ENCODE measurements around the gene ZNF672. TPM values are rescaled to one million over a fixed set of nuclear protein-coding genes. Genes with fewer than 3 reads are reported as not detected.

ZNF672 gene
- total RNA-seq, 2 experiments from 2014 or later, result 48.4 to 54.5 TPM

- peak; percentile 98 for DNase-seq
- H3K4me1 Mint-ChIP-seq (ENCODE audit: low read depth), result peaks cover 36% of the 10 kb centered on the region
- H3K27me3 Mint-ChIP-seq (ENCODE audit: low read depth), result peaks cover 6% of the 10 kb centered on the region
- CTCF ChIA-PET, result interaction anchor here (0.8 to 4.9 kb wide), 14 partner anchors 9 to 236 kb away, joined by 3 to 33 read pairs (median 5); partner anchors contain the start of genes PGBD2, SH3BP5L and ZNF672
- peak; percentile 87 for ATAC-seq
- H3K36me3 Mint-ChIP-seq (ENCODE audit: low read depth), result peaks cover 37% of the 10 kb centered on the region
- H3K27ac Mint-ChIP-seq, result peak within 1 kb of the TSS; percentile 97
- H3K4me3 Mint-ChIP-seq, result peak within 1 kb of the TSS; percentile 92
- H3K9me3 Mint-ChIP-seq (ENCODE audit: insufficient read depth), result no peaks in the 10 kb centered on the region
- POLR2A ChIA-PET, result interaction anchor here (1.1 to 2.9 kb wide), 6 partner anchors 9 to 67 kb away, joined by 3 to 43 read pairs (median 4); partner anchors contain the start of genes SH3BP5L and ZNF672
These were observed 21.2 kb downstream of the ZNF672 start, which contains the start of gene ZNF692 for GRCh38 chr1:248858891-248859889. Gene ZNF692, minus strand, starts transcription at chr1:248859085. Its CDS starts 776 bp downstream, at chr1:248858309.

GRCh38 chr1:248860007-248860406, 22.0 kb downstream of the ZNF672 start:
- ChIA-PET CTCF (interaction anchor here (1.2 to 4.9 kb wide), 8 partner anchors 13 to 46 kb away, joined by 3 to 33 read pairs (median 11); partner anchors contain the start of genes PGBD2, SH3BP5L and ZNF672), POLR2A (interaction anchor here (2.5 to 2.9 kb wide), 2 partner anchors 22 to 34 kb away, joined by 17 to 43 read pairs; partner anchors contain the start of genes SH3BP5L and ZNF672)
- Mint-ChIP-seq H3K4me3 (peak overlapping the region; percentile 92), H3K27me3 (ENCODE audit: low read depth) (peaks cover 6% of the 10 kb centered on the region), H3K9me3 (ENCODE audit: insufficient read depth) (no peaks in the 10 kb centered on the region), H3K36me3 (ENCODE audit: low read depth) (peaks cover 29% of the 10 kb centered on the region), H3K4me1 (ENCODE audit: low read depth) (peaks cover 37% of the 10 kb centered on the region), H3K27ac (peak overlapping the region; percentile 97)
- ATAC-seq (no peak), DNase-seq (no peak)

GRCh38 chr1:248861616-248862015, 23.6 kb downstream of the ZNF672 start:
- H3K36me3 Mint-ChIP-seq (ENCODE audit: low read depth), result peaks cover 15% of the 10 kb centered on the region
- no peak overlapping the region for H3K27ac Mint-ChIP-seq
- ChIA-PET CTCF (interaction anchor here (0.9 to 4.9 kb wide), 5 partner anchors 11 to 28 kb away, joined by 4 to 28 read pairs (median 7); no protein-coding TSS in a partner anchor), POLR2A (interaction anchor here (0.7 to 3.6 kb wide), 2 partner anchors 12 to 42 kb away, joined by 3 to 18 read pairs; no protein-coding TSS in a partner anchor)
- DNase-seq (no peak), ATAC-seq (no peak)
- no peaks in the 10 kb centered on the region for H3K9me3 Mint-ChIP-seq (ENCODE audit: insufficient read depth)
- H3K27me3 Mint-ChIP-seq (ENCODE audit: low read depth), result peaks cover 6% of the 10 kb centered on the region
- peaks cover 37% of the 10 kb centered on the region for H3K4me1 Mint-ChIP-seq (ENCODE audit: low read depth)
- no peak overlapping the region for H3K4me3 Mint-ChIP-seq

GRCh38 chr1:248862695-248862997, 24.6 kb downstream of the ZNF672 start:
- ChIA-PET CTCF (interaction anchor here (1.4 kb wide), 1 partner anchor 23 kb away, joined by 4 read pairs; no protein-coding TSS in a partner anchor), POLR2A (interaction anchor here (0.8 to 3.6 kb wide), 6 partner anchors 11 to 37 kb away, joined by 3 to 18 read pairs (median 4); partner anchors contain the start of genes SH3BP5L and ZNF672)
- H3K27me3 Mint-ChIP-seq (ENCODE audit: low read depth), result peaks cover 6% of the 10 kb centered on the region
- ATAC-seq, result peak; percentile 15
- H3K4me3 Mint-ChIP-seq, result peak overlapping the region; percentile 84
- H3K36me3 Mint-ChIP-seq (ENCODE audit: low read depth), result peaks cover 9% of the 10 kb centered on the region
- no peak for DNase-seq
- peak overlapping the region; percentile 88 for H3K27ac Mint-ChIP-seq
- no peaks in the 10 kb centered on the region for H3K9me3 Mint-ChIP-seq (ENCODE audit: insufficient read depth)
- H3K4me1 Mint-ChIP-seq (ENCODE audit: low read depth), result peaks cover 34% of the 10 kb centered on the region

- CTCF ChIA-PET, result interaction anchor here (1.4 kb wide), 1 partner anchor 23 kb away, joined by 4 read pairs; no protein-coding TSS in a partner anchor
- Mint-ChIP-seq H3K4me3 (peak overlapping the region; percentile 84), H3K36me3 (ENCODE audit: low read depth) (peaks cover 9% of the 10 kb centered on the region), H3K9me3 (ENCODE audit: insufficient read depth) (no peaks in the 10 kb centered on the region), H3K27me3 (ENCODE audit: low read depth) (peaks cover 6% of the 10 kb centered on the region), H3K27ac (peak overlapping the region; percentile 88), H3K4me1 (ENCODE audit: low read depth) (peaks cover 33% of the 10 kb centered on the region)
- ATAC-seq (peak; percentile 75), DNase-seq (peak; percentile 86)
- POLR2A ChIA-PET, result interaction anchor here (0.8 to 3.6 kb wide), 6 partner anchors 10 to 37 kb away, joined by 3 to 18 read pairs (median 4); partner anchors contain the start of genes SH3BP5L and ZNF672
These were observed 25.2 kb downstream of the ZNF672 start for GRCh38 chr1:248862998-248863881.

GRCh38 chr1:248871837-248872401, 33.9 kb downstream of the ZNF672 start:
- ChIA-PET POLR2A (interaction anchor here (2.9 kb wide), 1 partner anchor 8 kb away, joined by 18 read pairs; no protein-coding TSS in a partner anchor), CTCF (interaction anchor here (1.5 to 2.0 kb wide), 2 partner anchors 10 to 12 kb away, joined by 3 to 19 read pairs; partner anchors contain the start of gene ZNF692)
- Mint-ChIP-seq H3K36me3 (ENCODE audit: low read depth) (peaks cover 8% of the 10 kb centered on the region), H3K4me3 (peak overlapping the region; percentile 6), H3K27me3 (ENCODE audit: low read depth) (peaks cover 8% of the 10 kb centered on the region), H3K27ac (no peak overlapping the region), H3K4me1 (ENCODE audit: low read depth) (peaks cover 22% of the 10 kb centered on the region), H3K9me3 (ENCODE audit: insufficient read depth) (no peaks in the 10 kb centered on the region)
- ATAC-seq, result no peak
- no peak for DNase-seq

GRCh38 chr1:248872752-248873408, 34.9 kb downstream of the ZNF672 start:
- peaks cover 22% of the 10 kb centered on the region for H3K4me1 Mint-ChIP-seq (ENCODE audit: low read depth)
- H3K27ac Mint-ChIP-seq, result peak overlapping the region; percentile 90
- H3K4me3 Mint-ChIP-seq, result peak overlapping the region; percentile 87
- H3K9me3 Mint-ChIP-seq (ENCODE audit: insufficient read depth), result no peaks in the 10 kb centered on the region
- peaks cover 10% of the 10 kb centered on the region for H3K27me3 Mint-ChIP-seq (ENCODE audit: low read depth)
- ChIA-PET POLR2A (interaction anchor here (0.6 to 2.9 kb wide), 3 partner anchors 9 to 35 kb away, joined by 3 to 18 read pairs (median 3); partner anchors contain the start of genes ZNF672 and ZNF692), CTCF (interaction anchor here (0.6 to 2.6 kb wide), 8 partner anchors 9 to 54 kb away, joined by 3 to 19 read pairs (median 5); partner anchors contain the start of genes SH3BP5L, ZNF672 and ZNF692)
- H3K36me3 Mint-ChIP-seq (ENCODE audit: low read depth), result peaks cover 8% of the 10 kb centered on the region
- ATAC-seq (peak; percentile 60), DNase-seq (peak; percentile 53)

- Mint-ChIP-seq H3K9me3 (ENCODE audit: insufficient read depth) (no peaks in the 10 kb centered on the region), H3K36me3 (ENCODE audit: low read depth) (peaks cover 8% of the 10 kb centered on the region), H3K4me3 (peak overlapping the region; percentile 87), H3K4me1 (ENCODE audit: low read depth) (peaks cover 22% of the 10 kb centered on the region), H3K27me3 (ENCODE audit: low read depth) (peaks cover 10% of the 10 kb centered on the region), H3K27ac (peak overlapping the region; percentile 90)
- ATAC-seq, result peak; percentile 86
- POLR2A ChIA-PET, result interaction anchor here (0.6 to 2.9 kb wide), 6 partner anchors 10 to 47 kb away, joined by 3 to 18 read pairs (median 4); partner anchors contain the start of genes SH3BP5L, ZNF672 and ZNF692
- peak; percentile 94 for DNase-seq
- CTCF ChIA-PET, result interaction anchor here (0.6 to 2.6 kb wide), 8 partner anchors 8 to 54 kb away, joined by 3 to 19 read pairs (median 5); partner anchors contain the start of genes SH3BP5L, ZNF672 and ZNF692
These were observed 35.5 kb downstream of the ZNF672 start for GRCh38 chr1:248873409-248873992.

GRCh38 chr1:248873993-248874533, 36.0 kb downstream of the ZNF672 start:
- peaks cover 15% of the 10 kb centered on the region for H3K27me3 Mint-ChIP-seq (ENCODE audit: low read depth)
- ATAC-seq (peak; percentile 63), DNase-seq (peak; percentile 86)
- H3K4me3 Mint-ChIP-seq, result peak overlapping the region; percentile 87
- H3K4me1 Mint-ChIP-seq (ENCODE audit: low read depth), result peaks cover 22% of the 10 kb centered on the region
- H3K27ac Mint-ChIP-seq, result peak overlapping the region; percentile 90
- H3K36me3 Mint-ChIP-seq (ENCODE audit: low read depth), result peaks cover 8% of the 10 kb centered on the region
- CTCF ChIA-PET, result interaction anchor here (0.6 to 2.6 kb wide), 6 partner anchors 14 to 53 kb away, joined by 3 to 19 read pairs (median 6); partner anchors contain the start of genes PGBD2, SH3BP5L and ZNF692
- POLR2A ChIA-PET, result interaction anchor here (1.2 to 2.9 kb wide), 5 partner anchors 11 to 48 kb away, joined by 3 to 18 read pairs (median 6); partner anchors contain the start of genes SH3BP5L, ZNF672 and ZNF692
- no peaks in the 10 kb centered on the region for H3K9me3 Mint-ChIP-seq (ENCODE audit: insufficient read depth)

Measured in activated CD8-positive, alpha-beta T cell treated with anti-CD3 and anti-CD28 coated beads, Interleukin-2, amount 10 ng/mL, durations not matched to agents 7 days and 5 days (primary cell).